Smooth muscle cell (in vitro differentiated cells): Measurements from ENCODE around the gene PRPF18. TPM values are rescaled to one million over a fixed set of nuclear protein-coding genes. Genes with fewer than 3 reads are reported as not detected.

Experiments used
- DNase-seq: peaks from one replicate; lab custom pipeline; 2025; ENCODE audit not compliant: unreplicated experiment; lab: John Stamatoyannopoulos, UW
- H2AFZ ChIP-seq: fragments of 200-600 bp; sonication (generic); 2 replicates; pipeline ENCODE4 v1.6.0; 2016; ENCODE audit warnings: antibody characterized with exemption, low read depth, mild to moderate bottlenecking
- H3F3A ChIP-seq: fragments of 200-600 bp; sonication (generic); 2 replicates; pipeline ENCODE4 v1.6.0; 2017; ENCODE audit warnings: antibody characterized with exemption, low read depth
- H3K27ac ChIP-seq: fragments of 200-600 bp; sonication (generic); 2 replicates; pipeline ENCODE4 v1.5.1; 2016; ENCODE audit warnings: low read depth, mild to moderate bottlenecking
- H3K27me3 ChIP-seq: fragments of 200-600 bp; sonication (generic); 2 replicates; pipeline ENCODE4 v1.6.1; 2016; ENCODE audit warnings: low read depth, mild to moderate bottlenecking
- H3K36me3 ChIP-seq: fragments of 200-600 bp; sonication (generic); 2 replicates; pipeline ENCODE4 v1.5.1; 2016; ENCODE audit warnings: low read depth
- H3K4me1 ChIP-seq: fragments of 200-600 bp; sonication (generic); 2 replicates; pipeline ENCODE4 v1.5.1; 2016; ENCODE audit warnings: low read depth
- H3K4me2 ChIP-seq: fragments of 200-600 bp; sonication (generic); 2 replicates; pipeline ENCODE4 v1.6.0; 2016; ENCODE audit warnings: mild to moderate bottlenecking
- H3K4me3 ChIP-seq: fragments of 200-600 bp; sonication (generic); 2 replicates; pipeline ENCODE4 v1.5.1; 2016; ENCODE audit warnings: mild to moderate bottlenecking
- H3K79me2 ChIP-seq: fragments of 200-600 bp; sonication (generic); 2 replicates; pipeline ENCODE4 v1.6.0; 2016; ENCODE audit warnings: low read depth, mild to moderate bottlenecking
- H3K9ac ChIP-seq: fragments of 200-600 bp; sonication (generic); 2 replicates; pipeline ENCODE4 v1.6.0; 2016; ENCODE audit warnings: low read depth
- H3K9me3 ChIP-seq: fragments of 200-600 bp; sonication (generic); replicated peaks from 2 replicates; pipeline ENCODE4 v1.5.1; 2016; ENCODE audit warnings: low read depth
- H4K20me1 ChIP-seq: fragments of 200-600 bp; sonication (generic); 2 replicates; pipeline ENCODE4 v1.6.0; 2016; ENCODE audit warnings: low read depth
- WGBS: methylation state at CpG from one replicate; pipeline ENCODE4 v1.1.7; 2016; ENCODE audit warnings: low lambda C conversion rate; 5-methylcytosine and 5-hydroxymethylcytosine counted together
- polyA plus RNA-seq: library from polyadenylated mRNA; unstranded; fragments of >200 nt; fragmentation: Nextera tagmentation; extraction: Ambion mirVana; gene quantifications from 2 replicates; pipeline ENCODE4 v1.2.1, GENCODE V29; 2016
- total RNA-seq: library from RNA; depleted of rRNA; stranded (reverse); fragments of >200 nt; gene quantifications from 2 replicates; pipeline ENCODE4 v1.2.3, GENCODE V29; 2014
- TF ChIP-seq, protein P1 (sequence below): fragments of 200-600 bp; sonication (generic); IDR thresholded peaks from 2 replicates; pipeline ENCODE4 v1.5.1; 2017; ENCODE audit warnings: borderline replicate concordance, mild to moderate bottlenecking, antibody characterized with exemption; ENCODE audit not compliant: insufficient read depth, poor library complexity, severe bottlenecking

The PRPF18 gene
- total and polyA plus RNA-seq, 2 experiments from 2014 or later, result 22.4 to 36.9 TPM

DNA sequence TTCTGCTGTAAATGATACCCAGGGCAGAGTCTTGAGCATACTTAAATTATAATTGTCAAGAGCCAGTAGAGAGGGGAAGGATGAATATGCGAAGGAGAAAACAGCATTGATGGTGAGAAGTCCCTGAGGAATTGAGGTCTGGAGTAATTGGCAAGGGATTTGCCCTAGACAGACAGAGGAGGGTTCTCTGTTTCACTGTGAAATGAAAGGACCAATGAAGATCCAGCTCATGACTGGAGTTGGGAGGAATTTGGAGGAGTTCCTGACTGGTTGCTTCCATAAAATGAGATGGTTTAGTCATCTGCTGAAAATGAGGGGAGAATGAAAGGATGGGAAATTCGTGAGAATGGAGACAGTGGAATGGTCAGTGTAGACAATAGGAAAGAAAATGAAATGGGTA, 6.8 kb downstream of the PRPF18 start:
- Histone ChIP-seq H2AFZ (no peak overlapping the region), H3K4me3 (no peak overlapping the region), H3K27ac (no peak overlapping the region), H3K9ac (no peak overlapping the region), H3K9me3 (no peaks in the 10 kb centered on the region), H3K4me1 (no peaks in the 10 kb centered on the region), H3K36me3 (peaks cover 3% of the 10 kb centered on the region), H3K79me2 (peaks cover 30% of the 10 kb centered on the region), H3F3A (no peaks in the 10 kb centered on the region), H3K4me2 (no peak overlapping the region), H3K27me3 (no peaks in the 10 kb centered on the region), H4K20me1 (peaks cover 68% of the 10 kb centered on the region)
- DNase-seq, result no peak
- WGBS, result 91% methylated on average over 2 of the region's 2 CpGs
- TF ChIP-seq, protein P1, sequence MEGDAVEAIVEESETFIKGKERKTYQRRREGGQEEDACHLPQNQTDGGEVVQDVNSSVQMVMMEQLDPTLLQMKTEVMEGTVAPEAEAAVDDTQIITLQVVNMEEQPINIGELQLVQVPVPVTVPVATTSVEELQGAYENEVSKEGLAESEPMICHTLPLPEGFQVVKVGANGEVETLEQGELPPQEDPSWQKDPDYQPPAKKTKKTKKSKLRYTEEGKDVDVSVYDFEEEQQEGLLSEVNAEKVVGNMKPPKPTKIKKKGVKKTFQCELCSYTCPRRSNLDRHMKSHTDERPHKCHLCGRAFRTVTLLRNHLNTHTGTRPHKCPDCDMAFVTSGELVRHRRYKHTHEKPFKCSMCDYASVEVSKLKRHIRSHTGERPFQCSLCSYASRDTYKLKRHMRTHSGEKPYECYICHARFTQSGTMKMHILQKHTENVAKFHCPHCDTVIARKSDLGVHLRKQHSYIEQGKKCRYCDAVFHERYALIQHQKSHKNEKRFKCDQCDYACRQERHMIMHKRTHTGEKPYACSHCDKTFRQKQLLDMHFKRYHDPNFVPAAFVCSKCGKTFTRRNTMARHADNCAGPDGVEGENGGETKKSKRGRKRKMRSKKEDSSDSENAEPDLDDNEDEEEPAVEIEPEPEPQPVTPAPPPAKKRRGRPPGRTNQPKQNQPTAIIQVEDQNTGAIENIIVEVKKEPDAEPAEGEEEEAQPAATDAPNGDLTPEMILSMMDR, result no peak

DNA sequence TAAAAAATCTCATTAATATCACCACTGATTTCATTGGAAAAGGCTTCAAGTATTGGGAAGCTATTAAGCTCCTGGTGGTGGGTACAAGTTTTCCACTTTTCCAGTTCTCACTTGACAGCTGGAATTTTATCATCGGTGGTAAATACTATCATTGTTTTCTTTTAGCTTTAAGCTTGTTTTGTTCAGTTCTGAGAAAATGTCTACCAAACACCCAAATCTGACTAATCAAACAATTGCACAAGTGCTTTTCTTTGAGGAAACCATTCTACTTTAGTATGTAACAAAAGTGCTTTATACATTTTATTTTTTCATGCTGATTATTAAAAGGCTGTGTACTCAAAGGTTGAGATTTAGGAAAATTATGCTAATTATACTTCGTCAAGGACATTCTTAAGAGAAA, 7.9 kb downstream of the PRPF18 start:
- peaks cover 65% of the 10 kb centered on the region for H4K20me1 ChIP-seq
- H3K4me2 ChIP-seq, result no peak overlapping the region
- 94% methylated on average over 2 of the region's 2 CpGs for WGBS
- H3K27me3 ChIP-seq, result no peaks in the 10 kb centered on the region
- no peak overlapping the region for H3K9ac ChIP-seq
- H3K79me2 ChIP-seq, result peaks cover 26% of the 10 kb centered on the region
- no peak for DNase-seq
- TF ChIP-seq, protein P1, result no peak
- no peaks in the 10 kb centered on the region for H3K9me3 ChIP-seq
- no peaks in the 10 kb centered on the region for H3F3A ChIP-seq
- H3K4me3 ChIP-seq, result no peak overlapping the region
- peaks cover 3% of the 10 kb centered on the region for H3K36me3 ChIP-seq
- no peak overlapping the region for H2AFZ ChIP-seq
- H3K4me1 ChIP-seq, result no peaks in the 10 kb centered on the region
- H3K27ac ChIP-seq, result no peak overlapping the region

DNA sequence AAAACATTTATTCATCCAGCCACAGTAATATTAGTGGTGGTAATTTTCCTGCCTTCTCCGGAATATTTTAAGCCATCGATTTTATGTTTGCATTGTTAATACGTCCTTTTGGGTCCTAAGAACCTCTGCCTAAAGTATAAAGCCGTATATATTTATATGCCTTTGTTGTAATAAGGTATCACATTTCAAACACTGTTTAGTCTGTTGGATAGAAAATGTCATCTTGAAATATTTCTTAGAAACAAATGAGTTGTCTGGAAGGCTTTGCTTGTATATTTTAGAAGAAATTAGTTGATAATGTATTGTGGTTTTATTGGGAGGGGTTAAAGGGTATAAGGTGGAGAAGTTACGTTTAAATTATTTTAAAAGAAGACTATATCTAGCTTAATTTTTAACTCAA, 11.1 kb downstream of the PRPF18 start:
- WGBS, result 96% methylated on average over 5 of the region's 5 CpGs
- Histone ChIP-seq H4K20me1 (peaks cover 39% of the 10 kb centered on the region), H3K9ac (no peak overlapping the region), H3K36me3 (peaks cover 3% of the 10 kb centered on the region), H3F3A (no peaks in the 10 kb centered on the region), H2AFZ (no peak overlapping the region), H3K4me2 (no peak overlapping the region), H3K4me1 (no peaks in the 10 kb centered on the region), H3K4me3 (no peak overlapping the region), H3K79me2 (peaks cover 9% of the 10 kb centered on the region), H3K27me3 (no peaks in the 10 kb centered on the region), H3K27ac (no peak overlapping the region), H3K9me3 (no peaks in the 10 kb centered on the region)
- no peak for DNase-seq
- TF ChIP-seq, protein P1, result no peak

DNA sequence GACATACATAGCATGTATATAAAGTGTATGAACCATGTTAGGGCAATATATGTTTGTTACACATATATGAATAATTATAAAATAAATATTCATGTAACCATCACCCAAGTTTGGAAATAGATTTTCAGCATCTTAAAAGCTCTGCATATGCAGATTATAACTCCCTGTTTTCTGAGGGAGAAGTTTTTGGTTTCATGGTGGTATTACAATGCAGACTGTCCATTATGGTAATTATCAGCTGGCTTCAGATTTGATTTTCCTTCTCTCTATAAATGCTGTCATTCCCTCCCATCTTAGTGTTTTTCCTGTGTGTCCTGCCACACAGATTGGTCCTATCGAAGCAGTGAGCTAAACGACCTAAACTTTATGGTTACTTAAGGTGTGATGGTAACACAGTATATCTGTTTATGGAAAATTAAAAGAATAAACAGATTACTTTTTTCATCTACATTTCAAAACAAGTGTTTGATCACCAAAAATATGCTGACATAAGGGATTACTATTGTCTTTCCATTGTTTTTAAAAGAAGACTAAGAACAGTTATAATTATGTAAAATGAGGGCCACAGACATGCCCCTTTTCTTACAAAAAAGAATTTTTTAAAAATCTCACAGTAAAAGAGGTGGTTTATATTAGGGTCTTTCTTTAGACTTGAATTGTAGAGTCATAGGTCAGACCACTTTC, 17.7 kb downstream of the PRPF18 start:
- Histone ChIP-seq H3K4me2 (no peak overlapping the region), H3K9ac (no peak overlapping the region), H3K36me3 (peaks cover 11% of the 10 kb centered on the region), H4K20me1 (no peaks in the 10 kb centered on the region), H3K4me1 (no peaks in the 10 kb centered on the region), H3K27ac (no peak overlapping the region), H3K27me3 (no peaks in the 10 kb centered on the region), H3K79me2 (no peaks in the 10 kb centered on the region), H2AFZ (no peak overlapping the region), H3K9me3 (no peaks in the 10 kb centered on the region), H3K4me3 (no peak overlapping the region), H3F3A (no peaks in the 10 kb centered on the region)
- WGBS, result 94% methylated on average over 2 of the region's 2 CpGs
- TF ChIP-seq, protein P1, result no peak
- no peak for DNase-seq
